Ovary (tissue), 9 donors: ENCODE results near the gene ZNF547. TPM values are rescaled to one million over a fixed set of nuclear protein-coding genes. Genes with fewer than 3 reads are reported as not detected.

Source experiments
- DNase-seq, 5 donors: peaks; one replicate each; pipeline ENCODE4 v3.0.0-alpha.2; 2019 to 2020
- H3K27ac ChIP-seq, 2 donors: fragments of 200-600 bp; one replicate each; pipeline versions ENCODE4 v1.5.1 to v1.8.0; 2019 to 2022
- H3K27me3 ChIP-seq: fragments of 200-600 bp; one replicate; pipeline ENCODE4 v1.8.0; 2022
- H3K36me3 ChIP-seq: fragments of 200-600 bp; sonication (generic); one replicate; pipeline ENCODE4 v1.5.1; 2019
- H3K4me1 ChIP-seq: one replicate; pipeline ENCODE4 v1.8.1; 2013; ENCODE audit warnings: mild to moderate bottlenecking, moderate library complexity; ENCODE audit not compliant: insufficient read depth
- H3K4me3 ChIP-seq: fragments of 200-600 bp; sonication (generic); one replicate; pipeline ENCODE4 v1.5.1; 2017
- H3K9me3 ChIP-seq, 2 donors: fragments of 200-600 bp in 1 of 2; sonication (generic) in 1 of 2; one replicate each; pipeline versions ENCODE4 v1.5.1 to v1.8.1; 2013 to 2019; ENCODE audit warnings: mild to moderate bottlenecking in 1 of 2, moderate library complexity in 1 of 2
- CTCF ChIP-seq, 3 donors: fragments of 450-650 bp in 2 of 3; fragments of 200-600 bp in 1 of 3; IDR thresholded peaks; one replicate each; pipeline versions ENCODE4 v1.5.1 to v1.8.0; 2016 to 2022; ENCODE audit warnings: antibody characterized with exemption in 3 of 3, mild to moderate bottlenecking in 1 of 3
- EP300 ChIP-seq: sonication (generic); formaldehyde crosslinking; IDR thresholded peaks from one replicate; pipeline ENCODE4 v1.6.1; 2017; ENCODE audit warnings: antibody characterized with exemption
- POLR2A ChIP-seq: fragments of 450-650 bp; IDR thresholded peaks from one replicate; pipeline ENCODE4 v1.6.1; 2017; ENCODE audit warnings: antibody characterized with exemption, mild to moderate bottlenecking, moderate library complexity
- WGBS, 3 donors: extraction: QIAGEN DNeasy Blood & Tissue Kit in 1 of 3; methylation state at CpG; one replicate each; pipeline versions ENCODE4 v1.1.5 to v1.1.7; 2013 to 2017; 5-methylcytosine and 5-hydroxymethylcytosine counted together
- intact Hi-C, 4 donors: fragments of 100-400 bp; cut with DNase I; formaldehyde crosslinking; loops; one replicate each; pipeline versions ENCODE4 v1.11.0 to v1.15.1; 2022 to 2023
- polyA plus RNA-seq, 2 donors: library from polyadenylated mRNA; stranded (reverse); fragments of 200-250 nt in 1 of 2; fragments of 350-450 nt in 1 of 2; fragmentation: Illumina TruSeq in 1 of 2; extraction: RNeasy Lipid Tissue Mini Kit (QIAGEN cat#74804) in 1 of 2; gene quantifications; one replicate each; pipeline ENCODE4 v1.2.3, GENCODE V29; 2013 to 2014
- total RNA-seq, 7 donors: library from RNA; depleted of rRNA in 2 of 7; stranded (reverse); fragments of >200 nt in 2 of 7; fragmentation: NEBNext Ultra II Directional in 3 of 7; extraction: Animal tissue kit (Norgen Biotek cat#: 25700) in 3 of 7; gene quantifications; one replicate each; pipeline versions ENCODE4 v1.1.0 to v1.2.4, GENCODE V29; 2016 to 2023
- donor health status: DM: no; HTN: no; CAD: no; lungs with moderate emphysema.
- donor health status: DM: no; HTN: no; CAD: no.
- donor health status: Bipolar disorder and iron deficiency.
- donor health status: DM: yes; HTN: yes; CAD: no.
- donor health status: DM: no; HTN: no; CAD: no.
- donor health status: DM: yes; HTN: yes; CAD: no.

The ZNF547 gene
- total and polyA plus RNA-seq, 9 donors: 1.2 to 4.7 (median 2.9) TPM

- Histone ChIP-seq H3K27me3 (no peaks in the 10 kb centered on the region), H3K36me3 (peaks cover 3% of the 10 kb centered on the region), H3K4me1 (no peaks in the 10 kb centered on the region), H3K9me3 (peaks cover 10 to 81% of the 10 kb centered on the region in 2 donors), H3K4me3 (no peak overlapping the region), H3K27ac (no peak overlapping the region)
- intact Hi-C loops: no loop called here
- TF ChIP-seq EP300 (no peak), POLR2A (no peak), CTCF (IDR thresholded peaks at IDR 0.05) (no peak)
- 96 to 98% (median 98%) methylated on average over 5 of the region's 5 CpGs for WGBS, 3 donors
- DNase-seq: no peak
Observed at GRCh38 chr19:57398868-57399267, 35.5 kb downstream of the ZNF547 start.

- no peak for TF ChIP-seq POLR2A
- no peak for TF ChIP-seq EP300
- TF ChIP-seq CTCF (IDR thresholded peaks at IDR 0.05): no peak
- WGBS, 3 donors: 92 to 95% (median 93%) methylated on average over 9 of the region's 9 CpGs
Observed at GRCh38 chr19:57403737-57404563, 40.6 kb downstream of the ZNF547 start.

GRCh38 chr19:57406516-57407123, 43.3 kb downstream of the ZNF547 start:
- WGBS, 3 donors: 16 to 18% (median 17%) methylated on average over 8 of the region's 8 CpGs
- no peak for DNase-seq
- peaks cover 0 to 25% of the 10 kb centered on the region in 2 donors for H3K9me3 ChIP-seq
- TF ChIP-seq EP300: no peak
- TF ChIP-seq POLR2A: no peak
- TF ChIP-seq CTCF (IDR thresholded peaks at IDR 0.05): no peak
- H3K4me3 ChIP-seq: no peak overlapping the region
- no peaks in the 10 kb centered on the region for H3K27me3 ChIP-seq
- no peak overlapping the region for H3K27ac ChIP-seq
- peaks cover 1% of the 10 kb centered on the region for H3K4me1 ChIP-seq
- no peaks in the 10 kb centered on the region for H3K36me3 ChIP-seq
- intact Hi-C loops: no loop called here

More at GRCh38 chr19:57403737-57404563, 40.6 kb downstream of the ZNF547 start:
- no peaks in the 10 kb centered on the region for H3K36me3 ChIP-seq
- intact Hi-C loops: no loop called here
- no peaks in the 10 kb centered on the region for H3K27me3 ChIP-seq
- peaks cover 0 to 35% of the 10 kb centered on the region in 2 donors for H3K9me3 ChIP-seq
- DNase-seq: no peak
- no peak overlapping the region for H3K4me3 ChIP-seq
- no peak overlapping the region for H3K27ac ChIP-seq
- no peaks in the 10 kb centered on the region for H3K4me1 ChIP-seq

GRCh38 chr19:57410877-57411671, 47.7 kb downstream of the ZNF547 start, which contains the start of gene ZNF17:
Gene ZNF17 (plus strand): TSS chr19:57411161. CDS start chr19:57413616, 2,455 bp downstream.
- TF ChIP-seq POLR2A: no peak
- 0 to 1% (median 0%) methylated on average over 46 to 55 of the region's 55 CpGs for WGBS, 3 donors
- intact Hi-C loops: no loop called here
- H3K4me1 ChIP-seq: peaks cover 5% of the 10 kb centered on the region
- no peaks in the 10 kb centered on the region for H3K36me3 ChIP-seq
- peak within 1 kb of the TSS in 1 of 2 donors; percentile 31 for H3K27ac ChIP-seq
- DNase-seq: peak; percentile 89 to 93 (median 92)
- H3K9me3 ChIP-seq: peaks cover 1 to 26% of the 10 kb centered on the region in 2 donors
- H3K27me3 ChIP-seq: no peaks in the 10 kb centered on the region
- H3K4me3 ChIP-seq: peak within 1 kb of the TSS; percentile 70
